Caco-2 (cell line): ENCODE results near the gene UBE2O. TPM values are rescaled to one million over a fixed set of nuclear protein-coding genes. Genes with fewer than 3 reads are reported as not detected.

ENCODE experiments used
- BruUV-seq: library from RNA; stranded (reverse); fragments of 400-500 nt; replicated peaks from 2 replicates; lab custom pipeline; 2021; lab: Mats Ljungman, UMichigan
- CTCF ChIA-PET: fragments of 300-600 bp; sonication (Branson Sonifier 250); formaldehyde crosslinking; loops from one replicate; lab custom pipeline; 2022; ENCODE audit warnings: antibody characterized with exemption; lab: Charles Lee
- POLR2A ChIA-PET: fragments of 300-600 bp; sonication (Branson Sonifier 250); formaldehyde crosslinking; loops from one replicate; lab custom pipeline; 2022; ENCODE audit warnings: antibody characterized with exemption; lab: Charles Lee
- DNase-seq, 2 experiments: peaks; one replicate each; pipeline versions ENCODE4 v3.0.0 to v3.0.0-alpha.2; 2020 to 2022
- H3K27me3 ChIP-seq: replicated peaks from 2 replicates; pipeline ENCODE4 v1.6.0; 2011; ENCODE audit warnings: low read length; ENCODE audit not compliant: control insufficient read depth, insufficient read depth
- H3K36me3 ChIP-seq: 2 replicates; pipeline ENCODE4 v1.5.1; 2011; ENCODE audit warnings: low read length; ENCODE audit not compliant: control insufficient read depth, insufficient read depth
- H3K4me1 ChIP-seq: fragments of 250-450 bp; sonication (Bioruptor Pico); 2 replicates; pipeline ENCODE4 v1.5.1; 2020; ENCODE audit warnings: mild to moderate bottlenecking
- H3K4me3 ChIP-seq: 2 replicates; pipeline ENCODE4 v1.5.1; 2011; ENCODE audit warnings: low read depth, mild to moderate bottlenecking, control low read depth, low read length
- H3K9me3 ChIP-seq: fragments of 250-450 bp; sonication (Bioruptor Pico); 2 replicates; pipeline ENCODE4 v1.5.1; 2020; ENCODE audit warnings: mild to moderate bottlenecking, moderate library complexity
- H3K27ac Mint-ChIP-seq: one replicate; pipeline ENCODE4 v1.8.0; 2022; ENCODE audit warnings: mixed read lengths; ENCODE audit not compliant: unreplicated experiment
- H3K27me3 Mint-ChIP-seq: one replicate; pipeline ENCODE4 v1.8.0; 2022; ENCODE audit warnings: mixed read lengths; ENCODE audit not compliant: insufficient read depth, unreplicated experiment
- H3K36me3 Mint-ChIP-seq: one replicate; pipeline ENCODE4 v1.8.0; 2022; ENCODE audit warnings: mild to moderate bottlenecking, mixed read lengths; ENCODE audit not compliant: insufficient read depth, unreplicated experiment
- H3K4me1 Mint-ChIP-seq: one replicate; pipeline ENCODE4 v1.8.0; 2022; ENCODE audit warnings: low read depth, mixed read lengths; ENCODE audit not compliant: unreplicated experiment
- H3K4me3 Mint-ChIP-seq: one replicate; pipeline ENCODE4 v1.8.0; 2022; ENCODE audit warnings: mild to moderate bottlenecking, moderate library complexity, mixed read lengths; ENCODE audit not compliant: unreplicated experiment
- H3K9me3 Mint-ChIP-seq: one replicate; pipeline ENCODE4 v1.8.0; 2022; ENCODE audit warnings: mixed read lengths; ENCODE audit not compliant: unreplicated experiment
- intact Hi-C: fragments of 100-400 bp; cut with micrococcal nuclease; formaldehyde crosslinking; loops from one replicate; pipeline ENCODE4 v1.10.0; 2022; ENCODE audit not compliant: unreplicated experiment
- total RNA-seq: library from RNA; stranded (reverse); gene quantifications from 2 replicates; pipeline ENCODE4 v1.2.3, GENCODE V29; 2022
- TF ChIP-seq, protein P1 (sequence below), 2 experiments: fragments of 200-600 bp in 1 of 2; IDR thresholded peaks; 1 replicate in 1 of 2; 2 replicates in 1 of 2; pipeline versions ENCODE4 v1.5.1 to v1.8.0; 2011 to 2022; ENCODE audit warnings: antibody characterized with exemption in 1 of 2, control low read depth in 1 of 2, inconsistent platforms in 1 of 2, low read depth in 1 of 2, low read length in 1 of 2, mild to moderate bottlenecking in 1 of 2, moderate library complexity in 1 of 2; ENCODE audit not compliant: insufficient read depth in 1 of 2, severe bottlenecking in 1 of 2, unreplicated experiment in 1 of 2

The UBE2O gene
- total RNA-seq, 1 experiment from 2014 or later = 37.6 TPM

DNA sequence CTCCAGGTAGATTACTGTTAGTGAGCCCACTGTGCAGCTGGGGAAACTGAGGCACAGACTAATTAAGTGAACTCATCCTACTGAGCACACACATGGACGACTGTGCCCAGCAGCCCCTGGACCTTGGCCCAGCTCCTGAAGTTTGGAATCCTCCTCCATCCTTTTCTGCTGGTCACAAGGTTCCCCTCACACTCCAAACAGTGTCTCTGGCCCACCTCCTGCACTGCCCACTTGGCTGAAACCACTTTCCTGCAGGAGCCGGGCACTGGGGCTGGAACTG, 44.7 kb upstream of the UBE2O start:
- BruUV-seq = no TSS peak
- Mint-ChIP-seq H3K4me1 (peaks cover 21% of the 10 kb centered on the region), H3K4me3 (no peak overlapping the region), H3K9me3 (no peaks in the 10 kb centered on the region), H3K36me3 (peaks cover 10% of the 10 kb centered on the region), H3K27me3 (no peaks in the 10 kb centered on the region), H3K27ac (no peak overlapping the region)
- Histone ChIP-seq H3K4me1 (peaks cover 35% of the 10 kb centered on the region), H3K27me3 (no peaks in the 10 kb centered on the region), H3K36me3 (no peaks in the 10 kb centered on the region), H3K9me3 (no peaks in the 10 kb centered on the region), H3K4me3 (no peak overlapping the region)
- intact Hi-C loops = no loop called here
- TF ChIP-seq, protein P1, sequence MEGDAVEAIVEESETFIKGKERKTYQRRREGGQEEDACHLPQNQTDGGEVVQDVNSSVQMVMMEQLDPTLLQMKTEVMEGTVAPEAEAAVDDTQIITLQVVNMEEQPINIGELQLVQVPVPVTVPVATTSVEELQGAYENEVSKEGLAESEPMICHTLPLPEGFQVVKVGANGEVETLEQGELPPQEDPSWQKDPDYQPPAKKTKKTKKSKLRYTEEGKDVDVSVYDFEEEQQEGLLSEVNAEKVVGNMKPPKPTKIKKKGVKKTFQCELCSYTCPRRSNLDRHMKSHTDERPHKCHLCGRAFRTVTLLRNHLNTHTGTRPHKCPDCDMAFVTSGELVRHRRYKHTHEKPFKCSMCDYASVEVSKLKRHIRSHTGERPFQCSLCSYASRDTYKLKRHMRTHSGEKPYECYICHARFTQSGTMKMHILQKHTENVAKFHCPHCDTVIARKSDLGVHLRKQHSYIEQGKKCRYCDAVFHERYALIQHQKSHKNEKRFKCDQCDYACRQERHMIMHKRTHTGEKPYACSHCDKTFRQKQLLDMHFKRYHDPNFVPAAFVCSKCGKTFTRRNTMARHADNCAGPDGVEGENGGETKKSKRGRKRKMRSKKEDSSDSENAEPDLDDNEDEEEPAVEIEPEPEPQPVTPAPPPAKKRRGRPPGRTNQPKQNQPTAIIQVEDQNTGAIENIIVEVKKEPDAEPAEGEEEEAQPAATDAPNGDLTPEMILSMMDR (IDR thresholded peaks at IDR 0.05; ENCODE audit: insufficient read depth in 1 of 2, low read depth in 1 of 2, low read length in 1 of 2, severe bottlenecking in 1 of 2, unreplicated experiment in 1 of 2) = no peak
- CTCF ChIA-PET = no interaction called here
- DNase-seq = no peak
- POLR2A ChIA-PET = no interaction called here

DNA sequence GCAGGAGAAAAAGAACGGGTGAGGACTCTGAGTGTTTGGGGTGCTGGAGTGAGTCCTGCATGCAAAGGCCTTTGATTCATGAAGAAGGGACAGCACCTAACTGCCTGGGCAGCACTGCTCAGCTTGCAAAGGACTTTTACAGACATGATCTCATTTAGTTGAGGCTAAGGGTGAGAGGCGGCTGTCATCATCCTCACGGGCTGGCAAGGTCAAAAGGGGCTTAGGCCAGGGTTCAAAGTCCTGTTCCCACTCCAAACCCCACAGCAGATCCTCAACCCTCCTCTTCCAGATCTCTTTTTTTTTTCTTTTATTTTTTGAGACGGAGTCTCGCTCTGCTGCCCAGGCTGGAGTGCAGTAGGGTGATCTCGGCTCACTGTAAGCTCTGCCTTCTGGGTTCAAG, 43.5 kb upstream of the UBE2O start:
- no peak overlapping the region for H3K27ac Mint-ChIP-seq
- Histone ChIP-seq H3K4me3 (no peak overlapping the region), H3K27me3 (no peaks in the 10 kb centered on the region), H3K9me3 (no peaks in the 10 kb centered on the region), H3K36me3 (no peaks in the 10 kb centered on the region), H3K4me1 (peaks cover 34% of the 10 kb centered on the region)
- peaks cover 10% of the 10 kb centered on the region for H3K36me3 Mint-ChIP-seq
- ChIA-PET CTCF (no interaction called here), POLR2A (interaction anchor here (0.6 kb wide), 1 partner anchor 33 kb away, joined by 5 read pairs; no protein-coding TSS in a partner anchor)
- peaks cover 16% of the 10 kb centered on the region for H3K4me1 Mint-ChIP-seq
- H3K27me3 Mint-ChIP-seq = no peaks in the 10 kb centered on the region
- DNase-seq = no peak
- no peaks in the 10 kb centered on the region for H3K9me3 Mint-ChIP-seq
- intact Hi-C loops = no loop called here
- H3K4me3 Mint-ChIP-seq = no peak overlapping the region
- BruUV-seq = no TSS peak
- TF ChIP-seq, protein P1 (IDR thresholded peaks at IDR 0.05; ENCODE audit: insufficient read depth in 1 of 2, low read depth in 1 of 2, low read length in 1 of 2, severe bottlenecking in 1 of 2, unreplicated experiment in 1 of 2) = no peak

DNA sequence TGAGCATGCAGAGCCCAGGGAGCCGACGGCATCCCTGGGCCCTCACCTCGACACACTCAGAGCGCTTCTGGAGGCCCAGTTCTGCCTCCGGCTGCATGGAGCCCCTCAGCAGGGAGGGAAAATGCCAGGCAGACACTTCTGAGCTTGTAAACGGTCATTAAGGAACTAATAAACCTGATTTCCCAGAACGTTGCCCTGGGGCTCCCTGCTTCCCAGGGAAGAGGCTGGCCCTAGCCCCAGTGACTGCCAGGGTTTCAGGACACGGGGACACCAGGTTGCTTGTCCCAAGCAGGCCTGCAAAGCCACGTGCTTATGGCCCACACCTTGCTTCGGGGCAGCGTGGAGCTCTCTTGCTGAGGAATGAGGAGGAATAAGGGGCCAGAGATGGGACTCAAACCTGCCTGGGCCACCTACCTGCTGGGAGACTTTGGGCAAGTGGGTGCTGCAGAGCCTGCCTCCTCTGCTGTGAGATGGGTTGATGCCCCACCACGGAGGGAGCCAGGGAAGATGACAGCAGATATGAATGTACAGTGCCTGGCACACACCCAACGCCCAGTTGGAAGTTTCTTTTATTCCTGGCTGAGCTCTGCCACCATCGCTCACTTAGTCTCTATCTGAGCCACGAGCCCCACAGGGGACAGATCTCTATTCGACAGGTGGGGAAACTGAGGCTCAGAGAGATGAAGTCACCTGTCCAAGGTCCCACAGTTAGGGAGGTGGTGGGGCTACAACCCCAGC, 42.9 kb upstream of the UBE2O start:
- Mint-ChIP-seq H3K27me3 (no peaks in the 10 kb centered on the region), H3K27ac (no peak overlapping the region), H3K36me3 (peaks cover 13% of the 10 kb centered on the region), H3K4me3 (no peak overlapping the region), H3K4me1 (peaks cover 15% of the 10 kb centered on the region), H3K9me3 (no peaks in the 10 kb centered on the region)
- H3K36me3 ChIP-seq = no peaks in the 10 kb centered on the region
- CTCF ChIA-PET = no interaction called here
- no TSS peak for BruUV-seq
- peaks cover 33% of the 10 kb centered on the region for H3K4me1 ChIP-seq
- DNase-seq = no peak
- no peak overlapping the region for H3K4me3 ChIP-seq
- intact Hi-C loops = no loop called here
- TF ChIP-seq, protein P1 (IDR thresholded peaks at IDR 0.05; ENCODE audit: insufficient read depth in 1 of 2, low read depth in 1 of 2, low read length in 1 of 2, severe bottlenecking in 1 of 2, unreplicated experiment in 1 of 2) = no peak
- no peaks in the 10 kb centered on the region for H3K27me3 ChIP-seq
- H3K9me3 ChIP-seq = no peaks in the 10 kb centered on the region
- POLR2A ChIA-PET = no interaction called here
